Measurements from ENCODE around the gene SLC6A3. TPM values are rescaled to one million over a fixed set of nuclear protein-coding genes. Genes with fewer than 3 reads are reported as not detected.
"Not testable (repeated sequence)": the region's sequence is repeated elsewhere in the genome, so short reads cannot be mapped to it uniquely, and the experiment has no call there.

The SLC6A3 gene
- total RNA-seq, 1 donor, result not detected

DNA sequence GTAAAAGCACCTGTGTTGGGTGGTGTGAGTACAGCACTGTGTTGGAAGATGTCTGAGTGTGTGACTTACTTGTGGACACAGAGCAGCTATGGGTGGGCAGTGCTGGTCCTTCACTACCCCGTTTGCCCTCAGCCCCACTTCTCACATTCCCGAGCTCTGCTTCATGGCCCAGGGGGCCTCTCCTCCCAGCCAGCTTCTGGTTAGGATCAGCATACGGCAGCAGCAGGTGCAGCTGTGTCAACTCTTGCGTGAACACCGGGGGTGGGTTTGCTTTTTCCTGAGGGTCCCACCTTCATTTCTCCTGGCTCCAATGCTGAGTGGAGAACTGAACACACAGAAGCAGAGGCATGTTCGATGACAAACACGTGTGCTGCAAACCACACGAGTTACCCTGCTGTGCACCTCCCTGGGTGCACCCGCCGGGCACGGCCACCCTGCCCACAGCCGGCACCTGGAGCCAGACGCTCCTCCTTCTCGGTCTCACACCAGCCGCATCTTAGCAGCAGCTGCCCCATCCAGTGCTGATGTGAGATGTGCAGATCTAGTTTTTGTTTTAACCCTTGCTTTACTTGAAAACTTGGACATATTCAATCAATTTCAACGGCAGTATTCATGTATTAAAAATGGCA lies 14.9 kb upstream of the SLC6A3 start:
- Histone ChIP-seq H3K36me3 (ENCODE audit: insufficient read depth, low read length) (peaks cover 39% of the 10 kb centered on the region), H2AFZ (ENCODE audit: low read length) (no peak overlapping the region), H3K4me2 (ENCODE audit: insufficient read depth, low read length) (no peak overlapping the region), H3K27ac (ENCODE audit: low read depth, low read length) (no peak overlapping the region), H3K4me1 (ENCODE audit: insufficient read depth, low read length) (no peaks in the 10 kb centered on the region), H3K27me3 (ENCODE audit: insufficient read depth, low read length) (no peaks in the 10 kb centered on the region), H3K4me3 (ENCODE audit: insufficient read depth, low read length) (no peak overlapping the region), H4K20me1 (ENCODE audit: insufficient read depth, low read length) (no peaks in the 10 kb centered on the region), H3K79me2 (ENCODE audit: insufficient read depth, low read length) (no peaks in the 10 kb centered on the region), H3K9me3 (ENCODE audit: low read depth, low read length) (peaks cover 13% of the 10 kb centered on the region)
- peak; percentile 31 for DNase-seq (ENCODE audit: insufficient read length, low spot score, missing footprints)
- no peak for TF ChIP-seq CTCF (IDR thresholded peaks at IDR 0.05; ENCODE audit: extremely low read depth, low read depth, low read length)

DNA sequence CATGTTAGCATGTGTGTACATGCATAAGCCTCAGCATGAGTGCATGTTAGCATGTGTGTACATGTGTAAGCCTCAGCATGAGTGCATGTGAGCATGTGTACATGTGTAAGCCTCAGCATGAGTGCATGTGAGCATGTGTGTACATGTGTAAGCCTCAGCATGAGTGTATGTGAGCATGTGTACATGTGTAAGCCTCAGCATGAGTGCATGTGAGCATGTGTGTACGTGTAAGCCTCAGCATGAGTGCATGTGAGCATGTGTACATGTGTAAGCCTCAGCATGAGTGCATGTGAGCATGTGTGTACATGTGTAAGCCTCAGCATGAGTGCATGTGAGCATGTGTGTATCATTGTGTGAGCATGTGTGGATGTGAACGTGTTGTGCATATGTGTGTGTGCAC lies 14.2 kb upstream of the SLC6A3 start:
- not testable (repeated sequence) for H3K4me2 ChIP-seq (ENCODE audit: insufficient read depth, low read length); H3K79me2 ChIP-seq (ENCODE audit: insufficient read depth, low read length); H3K27me3 ChIP-seq (ENCODE audit: insufficient read depth, low read length); H3K4me1 ChIP-seq (ENCODE audit: insufficient read depth, low read length); H2AFZ ChIP-seq (ENCODE audit: low read length); H3K4me3 ChIP-seq (ENCODE audit: insufficient read depth, low read length); H3K27ac ChIP-seq (ENCODE audit: low read depth, low read length); DNase-seq (ENCODE audit: insufficient read length, low spot score, missing footprints); H4K20me1 ChIP-seq (ENCODE audit: insufficient read depth, low read length)
- Histone ChIP-seq H3K36me3 (ENCODE audit: insufficient read depth, low read length) (peaks cover 32% of the 10 kb centered on the region), H3K9me3 (ENCODE audit: low read depth, low read length) (peaks cover 13% of the 10 kb centered on the region)

DNA sequence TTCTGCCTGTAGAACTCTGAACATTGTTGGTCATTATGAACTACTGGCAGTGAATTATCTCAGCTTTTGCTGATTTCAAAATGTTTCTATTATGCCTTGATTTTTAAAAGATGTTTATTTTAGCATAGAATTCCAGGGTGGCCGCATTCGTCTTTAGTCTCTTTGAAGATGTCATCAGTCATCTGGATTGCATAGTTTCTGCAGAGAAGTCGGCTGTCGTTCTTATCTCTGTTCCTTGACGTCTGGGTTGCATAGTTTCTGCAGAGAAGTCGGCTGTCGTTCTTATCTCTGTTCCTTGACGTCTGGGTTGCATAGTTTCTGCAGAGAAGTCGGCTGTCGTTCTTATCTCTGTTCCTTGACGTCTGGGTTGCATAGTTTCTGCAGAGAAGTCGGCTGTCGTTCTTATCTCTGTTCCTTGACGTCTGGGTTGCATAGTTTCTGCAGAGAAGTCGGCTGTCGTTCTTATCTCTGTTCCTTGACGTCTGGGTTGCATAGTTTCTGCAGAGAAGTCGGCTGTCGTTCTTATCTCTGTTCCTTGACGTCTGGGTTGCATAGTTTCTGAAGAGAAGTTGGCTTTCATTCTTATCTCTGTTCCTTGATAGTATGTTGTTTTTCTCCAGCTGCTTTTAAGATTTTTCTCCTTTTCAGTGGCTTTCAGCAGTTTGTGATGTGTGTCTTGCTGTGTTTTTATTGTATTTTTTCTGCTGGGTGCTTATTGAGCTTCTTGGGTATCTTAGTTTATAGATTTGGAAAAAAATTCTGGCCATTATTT lies 11.1 kb upstream of the SLC6A3 start:
- peaks cover 21% of the 10 kb centered on the region for H3K9me3 ChIP-seq (ENCODE audit: low read depth, low read length)
- peak; percentile 65 for DNase-seq (ENCODE audit: insufficient read length, low spot score, missing footprints)

DNA sequence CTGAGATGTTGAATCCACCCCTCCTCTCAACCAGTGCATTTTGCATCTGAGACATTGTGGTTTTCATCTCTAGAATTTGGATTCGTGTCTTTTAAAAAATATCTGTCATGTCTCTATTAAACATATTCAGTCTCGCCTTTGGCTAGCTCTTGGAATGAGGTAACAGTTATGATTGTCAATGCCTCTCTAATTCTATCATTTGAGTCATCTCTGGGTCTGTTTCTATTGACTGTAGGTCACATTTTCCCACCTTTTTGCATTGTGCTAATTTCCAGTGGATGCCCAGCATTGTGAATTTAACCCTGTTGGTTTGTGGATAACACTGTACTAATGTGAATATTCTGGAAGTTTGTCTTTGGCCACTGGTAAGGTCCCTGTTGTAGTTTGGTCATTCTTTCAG lies 8.4 kb upstream of the SLC6A3 start:
- Histone ChIP-seq H3K4me3 (ENCODE audit: insufficient read depth, low read length) (no peak overlapping the region), H3K9me3 (ENCODE audit: low read depth, low read length) (peaks cover 21% of the 10 kb centered on the region), H3K36me3 (ENCODE audit: insufficient read depth, low read length) (no peaks in the 10 kb centered on the region), H3K79me2 (ENCODE audit: insufficient read depth, low read length) (no peaks in the 10 kb centered on the region), H2AFZ (ENCODE audit: low read length) (no peak overlapping the region), H3K27me3 (ENCODE audit: insufficient read depth, low read length) (peaks cover 10% of the 10 kb centered on the region), H3K4me1 (ENCODE audit: insufficient read depth, low read length) (no peaks in the 10 kb centered on the region), H3K27ac (ENCODE audit: low read depth, low read length) (no peak overlapping the region), H4K20me1 (ENCODE audit: insufficient read depth, low read length) (no peaks in the 10 kb centered on the region), H3K4me2 (ENCODE audit: insufficient read depth, low read length) (no peak overlapping the region)
- no peak for TF ChIP-seq CTCF (IDR thresholded peaks at IDR 0.05; ENCODE audit: extremely low read depth, low read depth, low read length)
- DNase-seq (ENCODE audit: insufficient read length, low spot score, missing footprints), result no peak

More for the DNA sequence above, 11.1 kb upstream of the SLC6A3 start:
- not testable (repeated sequence) for H3K27me3 ChIP-seq (ENCODE audit: insufficient read depth, low read length); H4K20me1 ChIP-seq (ENCODE audit: insufficient read depth, low read length); H3K4me3 ChIP-seq (ENCODE audit: insufficient read depth, low read length); H3K36me3 ChIP-seq (ENCODE audit: insufficient read depth, low read length); H3K27ac ChIP-seq (ENCODE audit: low read depth, low read length); H3K79me2 ChIP-seq (ENCODE audit: insufficient read depth, low read length); H3K4me2 ChIP-seq (ENCODE audit: insufficient read depth, low read length); H2AFZ ChIP-seq (ENCODE audit: low read length); H3K4me1 ChIP-seq (ENCODE audit: insufficient read depth, low read length)
